Measurements from ENCODE around the gene SMARCC1. TPM values are rescaled to one million over a fixed set of nuclear protein-coding genes. Genes with fewer than 3 reads are reported as not detected.

The SMARCC1 gene
- total RNA-seq, 1 donor from 2014 or later, result 146 TPM

GRCh38 chr3:47590216-47590615 is 191.5 kb downstream of the SMARCC1 start:
- H3K36me3 ChIP-seq (ENCODE audit: insufficient read depth, low read length), result peaks cover 45% of the 10 kb centered on the region
- no peak for FAIRE-seq

DNA sequence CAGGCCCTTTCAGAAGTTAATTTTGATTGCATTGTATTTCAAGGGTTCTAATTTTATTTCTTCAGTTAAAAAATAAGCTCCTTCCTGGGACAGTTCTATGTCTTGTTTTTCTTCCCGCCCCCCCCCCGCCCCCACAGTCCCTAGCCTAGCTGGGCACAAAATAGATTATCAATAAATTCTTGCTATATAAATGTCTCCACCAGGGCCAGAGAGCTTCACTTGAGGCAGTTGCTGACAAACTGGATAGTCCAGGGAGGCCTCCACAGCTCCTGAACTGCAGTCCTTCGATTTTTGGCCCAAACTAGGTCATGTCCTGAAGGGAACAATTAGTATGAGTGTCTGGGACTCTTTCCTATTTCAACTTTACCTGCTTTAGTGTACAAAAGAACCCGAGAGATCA is 193.1 kb downstream of the SMARCC1 start:
- peaks cover 49% of the 10 kb centered on the region for H3K36me3 Mint-ChIP-seq (ENCODE audit: low read depth, unreplicated experiment)
- H3K27ac Mint-ChIP-seq (ENCODE audit: unreplicated experiment), result no peak overlapping the region
- Histone ChIP-seq H3K9ac (ENCODE audit: low read length) (no peak overlapping the region), H3K36me3 (ENCODE audit: insufficient read depth, low read length) (peaks cover 37% of the 10 kb centered on the region), H3K27ac (ENCODE audit: low read depth, low read length) (no peak overlapping the region), H3K79me2 (ENCODE audit: insufficient read depth, low read length) (no peaks in the 10 kb centered on the region), H3K4me3 (ENCODE audit: insufficient read depth, low read depth, low read length) (no peak overlapping the region), H3K4me1 (ENCODE audit: insufficient read depth, low read length) (no peaks in the 10 kb centered on the region), H3K9me3 (ENCODE audit: insufficient read depth, low read depth, low read length) (no peaks in the 10 kb centered on the region), H3K27me3 (ENCODE audit: insufficient read depth, low read length) (no peaks in the 10 kb centered on the region), H4K20me1 (ENCODE audit: insufficient read depth, low read length) (peaks cover 37% of the 10 kb centered on the region), H2AFZ (ENCODE audit: low read depth, low read length) (no peak overlapping the region), H3K4me2 (ENCODE audit: low read length) (no peak overlapping the region)
- no peak for TF ChIP-seq EZH2 (IDR thresholded peaks at IDR 0.05; ENCODE audit: insufficient read depth, low read length)
- no peak for TF ChIP-seq CTCF (IDR thresholded peaks at IDR 0.05; ENCODE audit: insufficient read depth, low read depth, low read length)
- H3K27me3 Mint-ChIP-seq (ENCODE audit: low read depth, unreplicated experiment), result no peaks in the 10 kb centered on the region
- H3K4me1 Mint-ChIP-seq (ENCODE audit: low read depth, unreplicated experiment), result peaks cover 12% of the 10 kb centered on the region
- no peak for FAIRE-seq
- DNase-seq (ENCODE audit: low read depth), result no peak
- no peaks in the 10 kb centered on the region for H3K9me3 Mint-ChIP-seq (ENCODE audit: unreplicated experiment)
- no peak overlapping the region for H3K4me3 Mint-ChIP-seq (ENCODE audit: unreplicated experiment)

More at GRCh38 chr3:47590216-47590615, 191.5 kb downstream of the SMARCC1 start:
- Mint-ChIP-seq H3K4me1 (ENCODE audit: low read depth, unreplicated experiment) (peaks cover 12% of the 10 kb centered on the region), H3K27me3 (ENCODE audit: low read depth, unreplicated experiment) (no peaks in the 10 kb centered on the region), H3K27ac (ENCODE audit: unreplicated experiment) (no peak overlapping the region), H3K9me3 (ENCODE audit: unreplicated experiment) (no peaks in the 10 kb centered on the region), H3K36me3 (ENCODE audit: low read depth, unreplicated experiment) (peaks cover 43% of the 10 kb centered on the region), H3K4me3 (ENCODE audit: unreplicated experiment) (no peak overlapping the region)
- Histone ChIP-seq H3K9me3 (ENCODE audit: insufficient read depth, low read depth, low read length) (no peaks in the 10 kb centered on the region), H3K4me2 (ENCODE audit: low read length) (no peak overlapping the region), H3K9ac (ENCODE audit: low read length) (no peak overlapping the region), H4K20me1 (ENCODE audit: insufficient read depth, low read length) (peaks cover 47% of the 10 kb centered on the region), H3K4me3 (ENCODE audit: insufficient read depth, low read depth, low read length) (no peak overlapping the region), H3K4me1 (ENCODE audit: insufficient read depth, low read length) (no peaks in the 10 kb centered on the region), H3K27ac (ENCODE audit: low read depth, low read length) (no peak overlapping the region), H3K79me2 (ENCODE audit: insufficient read depth, low read length) (no peaks in the 10 kb centered on the region), H2AFZ (ENCODE audit: low read depth, low read length) (no peak overlapping the region), H3K27me3 (ENCODE audit: insufficient read depth, low read length) (no peaks in the 10 kb centered on the region)
- DNase-seq (ENCODE audit: low read depth), result no peak
- TF ChIP-seq CTCF (IDR thresholded peaks at IDR 0.05; ENCODE audit: insufficient read depth, low read depth, low read length), result no peak
- no peak for TF ChIP-seq EZH2 (IDR thresholded peaks at IDR 0.05; ENCODE audit: insufficient read depth, low read length)

- no peak overlapping the region for H3K4me2 ChIP-seq (ENCODE audit: low read length)
- H2AFZ ChIP-seq (ENCODE audit: low read depth, low read length), result no peak overlapping the region
- H3K4me1 ChIP-seq (ENCODE audit: insufficient read depth, low read length), result no peaks in the 10 kb centered on the region
- no peaks in the 10 kb centered on the region for H3K9me3 Mint-ChIP-seq (ENCODE audit: unreplicated experiment)
- H3K9ac ChIP-seq (ENCODE audit: low read length), result no peak overlapping the region
- TF ChIP-seq EZH2 (IDR thresholded peaks at IDR 0.05; ENCODE audit: insufficient read depth, low read length) (no peak), CTCF (IDR thresholded peaks at IDR 0.05; ENCODE audit: insufficient read depth, low read depth, low read length) (no peak)
- no peaks in the 10 kb centered on the region for H3K9me3 ChIP-seq (ENCODE audit: insufficient read depth, low read depth, low read length)
- peaks cover 37% of the 10 kb centered on the region for H3K36me3 ChIP-seq (ENCODE audit: insufficient read depth, low read length)
- H3K79me2 ChIP-seq (ENCODE audit: insufficient read depth, low read length), result no peaks in the 10 kb centered on the region
- no peak overlapping the region for H3K4me3 Mint-ChIP-seq (ENCODE audit: unreplicated experiment)
- H3K27ac Mint-ChIP-seq (ENCODE audit: unreplicated experiment), result no peak overlapping the region
- no peaks in the 10 kb centered on the region for H3K27me3 ChIP-seq (ENCODE audit: insufficient read depth, low read length)
- H3K4me1 Mint-ChIP-seq (ENCODE audit: low read depth, unreplicated experiment), result peaks cover 12% of the 10 kb centered on the region
- no peak for FAIRE-seq
- no peak for DNase-seq (ENCODE audit: low read depth)
- peaks cover 37% of the 10 kb centered on the region for H4K20me1 ChIP-seq (ENCODE audit: insufficient read depth, low read length)
- H3K36me3 Mint-ChIP-seq (ENCODE audit: low read depth, unreplicated experiment), result peaks cover 49% of the 10 kb centered on the region
- H3K27me3 Mint-ChIP-seq (ENCODE audit: low read depth, unreplicated experiment), result no peaks in the 10 kb centered on the region
- H3K4me3 ChIP-seq (ENCODE audit: insufficient read depth, low read depth, low read length), result no peak overlapping the region
- H3K27ac ChIP-seq (ENCODE audit: low read depth, low read length), result no peak overlapping the region
Observed at GRCh38 chr3:47588053-47588452, 193.6 kb downstream of the SMARCC1 start.
